GM12878 (cell line): ENCODE results near the gene DOCK1.

ENCODE experiments used
- HDAC6 ChIP-seq: fragments of 200-600 bp; sonication (generic); IDR thresholded peaks from one replicate; pipeline ENCODE4 v1.8.0; 2017; ENCODE audit warnings: antibody characterized with exemption; ENCODE audit not compliant: unreplicated experiment
- IKZF2 ChIP-seq, 2 experiments: fragments of 450-650 bp; IDR thresholded peaks; 2 replicates each; pipeline ENCODE4 v1.6.1; 2017; ENCODE audit warnings: mild to moderate bottlenecking in 2 of 2, moderate library complexity in 2 of 2
- NRF1 ChIP-seq: conservative IDR thresholded peaks from 2 replicates; pipeline ENCODE4 v1.6.1; 2011; ENCODE audit warnings: mild to moderate bottlenecking, low read depth, low read length, improper control_type of control experiment
- PAX5 ChIP-seq: IDR thresholded peaks from 2 replicates; pipeline ENCODE4 v1.6.1; 2011; ENCODE audit warnings: low read depth, low read length, borderline replicate concordance
- POLR2A ChIP-seq: IDR thresholded peaks from 2 replicates; pipeline ENCODE4 v1.6.1; 2011; ENCODE audit warnings: low read depth, mild to moderate bottlenecking, low read length
- RAD21 ChIP-seq: IDR thresholded peaks from 2 replicates; pipeline ENCODE4 v1.6.1; 2011; ENCODE audit warnings: mild to moderate bottlenecking, low read depth, low read length, moderate library complexity; ENCODE audit not compliant: insufficient read depth
- TAF1 ChIP-seq: IDR thresholded peaks from 2 replicates; pipeline ENCODE4 v1.6.1; 2011; ENCODE audit warnings: mild to moderate bottlenecking, low read depth, low read length, borderline replicate concordance
- TF ChIP-seq, protein P1 (sequence below), 3 experiments: IDR thresholded peaks in 2 of 3; conservative IDR thresholded peaks in 1 of 3; 2 replicates each; pipeline ENCODE4 v1.5.1; 2011; ENCODE audit warnings: low read depth in 3 of 3, low read length in 3 of 3, mild to moderate bottlenecking in 3 of 3, control low read depth in 2 of 3, moderate library complexity in 2 of 3, inconsistent platforms in 1 of 3, mixed read lengths in 1 of 3; ENCODE audit not compliant: control insufficient read depth in 2 of 3, insufficient read depth in 1 of 3; ENCODE audit errors: extremely low read depth in 1 of 3
- TF ChIP-seq, protein P2 (sequence below): IDR thresholded peaks from 2 replicates; pipeline ENCODE4 v1.6.1; 2012; ENCODE audit warnings: low read depth, low read length, improper control_type of control experiment

- no peak for TF ChIP-seq POLR2A
- TF ChIP-seq, protein P1, sequence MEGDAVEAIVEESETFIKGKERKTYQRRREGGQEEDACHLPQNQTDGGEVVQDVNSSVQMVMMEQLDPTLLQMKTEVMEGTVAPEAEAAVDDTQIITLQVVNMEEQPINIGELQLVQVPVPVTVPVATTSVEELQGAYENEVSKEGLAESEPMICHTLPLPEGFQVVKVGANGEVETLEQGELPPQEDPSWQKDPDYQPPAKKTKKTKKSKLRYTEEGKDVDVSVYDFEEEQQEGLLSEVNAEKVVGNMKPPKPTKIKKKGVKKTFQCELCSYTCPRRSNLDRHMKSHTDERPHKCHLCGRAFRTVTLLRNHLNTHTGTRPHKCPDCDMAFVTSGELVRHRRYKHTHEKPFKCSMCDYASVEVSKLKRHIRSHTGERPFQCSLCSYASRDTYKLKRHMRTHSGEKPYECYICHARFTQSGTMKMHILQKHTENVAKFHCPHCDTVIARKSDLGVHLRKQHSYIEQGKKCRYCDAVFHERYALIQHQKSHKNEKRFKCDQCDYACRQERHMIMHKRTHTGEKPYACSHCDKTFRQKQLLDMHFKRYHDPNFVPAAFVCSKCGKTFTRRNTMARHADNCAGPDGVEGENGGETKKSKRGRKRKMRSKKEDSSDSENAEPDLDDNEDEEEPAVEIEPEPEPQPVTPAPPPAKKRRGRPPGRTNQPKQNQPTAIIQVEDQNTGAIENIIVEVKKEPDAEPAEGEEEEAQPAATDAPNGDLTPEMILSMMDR (IDR thresholded peaks at IDR 0.05 in 2 of 3, conservative IDR thresholded peaks at IDR 0.05 in 1 of 3; ENCODE audit: control insufficient read depth in 2 of 3, extremely low read depth in 1 of 3, insufficient read depth in 1 of 3, low read depth in 3 of 3, low read length in 3 of 3): no peak
- TF ChIP-seq IKZF2 (IDR thresholded peaks at IDR 0.05): no peak
- no peak for TF ChIP-seq TAF1
- no peak for TF ChIP-seq NRF1
- TF ChIP-seq PAX5: no peak
- TF ChIP-seq, protein P2, sequence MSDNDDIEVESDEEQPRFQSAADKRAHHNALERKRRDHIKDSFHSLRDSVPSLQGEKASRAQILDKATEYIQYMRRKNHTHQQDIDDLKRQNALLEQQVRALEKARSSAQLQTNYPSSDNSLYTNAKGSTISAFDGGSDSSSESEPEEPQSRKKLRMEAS: no peak
- no peak for TF ChIP-seq RAD21
- no peak for TF ChIP-seq HDAC6
Observed at GRCh38 chr10:127408112-127408710, 503.0 kb downstream of the DOCK1 start.
